GM04503 (cell line): ENCODE measurements around the gene RYR3.

Source experiments
- DNase-seq: peaks from one replicate; pipeline ENCODE4 v3.0.0-alpha.2; 2012; ENCODE audit warnings: low read depth

Gene RYR3

GRCh38 chr15:33649217-33649933 lies 338.6 kb downstream of the RYR3 start:
- no peak for DNase-seq

GRCh38 chr15:33654860-33655259 lies 344.1 kb downstream of the RYR3 start:
- no peak for DNase-seq

GRCh38 chr15:33655488-33655887 lies 344.7 kb downstream of the RYR3 start:
- no peak for DNase-seq

GRCh38 chr15:33656168-33656567 lies 345.4 kb downstream of the RYR3 start:
- no peak for DNase-seq

DNA sequence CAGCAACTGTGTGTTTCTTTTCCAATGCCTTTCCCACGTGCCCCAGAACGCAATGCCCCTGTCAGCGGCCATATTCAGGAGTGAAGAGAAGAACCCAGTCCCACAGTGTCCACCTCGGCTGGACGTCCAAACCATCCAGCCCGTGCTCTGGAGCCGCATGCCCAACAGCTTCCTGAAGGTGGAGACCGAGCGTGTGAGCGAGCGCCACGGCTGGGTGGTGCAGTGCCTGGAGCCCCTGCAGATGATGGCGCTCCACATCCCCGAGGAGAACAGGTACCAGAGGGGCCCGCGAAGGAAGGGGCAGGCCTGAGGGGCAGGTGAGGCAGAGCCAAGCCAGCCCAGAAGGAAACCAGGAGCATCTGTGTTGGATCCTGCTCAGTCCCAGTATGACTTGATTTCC lies 349.4 kb downstream of the RYR3 start:
- DNase-seq = no peak

- DNase-seq = no peak
These were observed 351.2 kb downstream of the RYR3 start for GRCh38 chr15:33662014-33662413.

GRCh38 chr15:33664947-33665346 lies 354.2 kb downstream of the RYR3 start:
- no peak for DNase-seq

DNA sequence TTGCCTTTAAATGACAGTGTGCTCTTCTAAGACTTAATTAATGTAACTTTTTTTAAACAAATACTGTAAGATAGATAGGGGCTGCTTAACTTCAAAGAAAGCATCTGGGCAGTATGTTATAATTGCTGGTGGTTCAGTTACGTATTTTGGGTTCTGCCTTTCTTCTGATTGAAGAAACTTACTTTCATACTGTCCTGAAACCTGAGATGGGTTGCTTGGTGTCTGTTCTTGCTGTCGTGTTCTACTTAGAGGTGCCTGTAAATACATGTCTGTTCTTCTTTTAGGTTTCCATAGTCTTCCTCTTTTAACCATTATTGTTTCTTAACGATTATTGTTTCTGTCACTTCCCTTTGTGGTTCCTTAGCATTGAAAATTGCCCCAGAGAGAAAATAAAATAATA lies 359.8 kb downstream of the RYR3 start:
- no peak for DNase-seq

DNA sequence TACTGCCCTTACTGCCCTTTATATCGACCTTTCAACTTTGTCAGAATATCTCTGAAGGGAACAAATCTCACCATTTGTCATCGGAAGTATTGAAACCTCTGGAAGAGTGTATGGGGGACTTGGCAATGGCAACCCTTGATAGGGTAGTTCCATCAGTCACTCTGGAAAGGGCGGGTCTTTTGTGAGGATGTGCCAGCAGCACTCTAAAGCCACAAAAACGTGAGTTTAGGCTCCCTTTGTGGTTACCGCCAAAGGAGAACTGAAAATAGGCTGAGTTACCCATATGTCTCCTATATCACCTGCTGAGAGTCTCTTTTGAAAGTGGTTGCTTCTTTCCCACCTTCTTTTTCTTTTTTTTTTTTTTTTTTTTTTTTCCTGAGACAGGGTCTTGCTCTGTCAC lies 360.7 kb downstream of the RYR3 start:
- no peak for DNase-seq

- DNase-seq = no peak
These were observed 364.5 kb downstream of the RYR3 start for GRCh38 chr15:33675246-33675645.

GRCh38 chr15:33677238-33677830 lies 366.6 kb downstream of the RYR3 start:
- no peak for DNase-seq

GRCh38 chr15:33678176-33678575 lies 367.4 kb downstream of the RYR3 start:
- no peak for DNase-seq

GRCh38 chr15:33678602-33679001 lies 367.8 kb downstream of the RYR3 start:
- no peak for DNase-seq

DNA sequence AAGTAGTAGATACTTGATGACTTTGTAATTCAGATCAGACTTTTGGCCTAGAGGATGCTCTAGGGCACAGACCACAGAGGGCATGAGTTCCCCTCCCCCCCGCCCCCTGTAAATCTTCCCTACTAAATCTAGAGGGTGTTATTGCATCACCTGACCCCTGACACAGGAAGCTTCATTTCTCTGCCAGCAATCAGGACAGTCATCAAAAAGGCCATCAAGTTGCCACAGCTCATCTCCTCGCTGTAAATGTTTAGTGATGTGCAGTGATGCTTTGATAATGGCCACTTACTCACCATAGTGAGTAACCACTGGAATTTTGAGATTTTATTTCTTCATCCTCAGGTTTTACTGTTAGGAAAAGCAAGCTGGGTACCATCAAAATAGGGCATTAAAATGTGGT lies 368.3 kb downstream of the RYR3 start:
- no peak for DNase-seq

GRCh38 chr15:33680336-33680735 lies 369.6 kb downstream of the RYR3 start:
- DNase-seq = no peak

GRCh38 chr15:33693166-33693800 lies 382.5 kb downstream of the RYR3 start:
- no peak for DNase-seq

GRCh38 chr15:33698126-33698525 lies 387.4 kb downstream of the RYR3 start:
- no peak for DNase-seq

DNA sequence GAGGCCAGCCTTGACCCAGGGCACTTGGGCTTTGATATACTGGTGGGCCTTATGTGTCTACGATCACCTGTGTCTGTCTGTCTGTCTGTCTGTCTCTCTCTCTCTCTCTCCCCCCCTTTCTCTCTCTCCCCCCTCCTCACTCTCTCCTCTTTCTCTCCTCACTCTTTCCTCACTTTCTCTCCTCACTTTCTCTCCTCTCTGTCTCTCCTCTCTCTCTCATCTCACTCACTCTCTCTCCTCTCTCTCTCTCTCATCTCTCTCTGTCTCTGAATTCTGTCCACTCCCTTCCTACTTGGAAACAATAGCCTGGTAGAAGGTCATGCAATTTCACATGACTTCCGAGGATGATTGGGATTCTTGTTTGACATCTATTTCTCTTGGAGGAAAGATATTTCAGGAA lies 388.4 kb downstream of the RYR3 start:
- no peak for DNase-seq

GRCh38 chr15:33699691-33700447 lies 389.1 kb downstream of the RYR3 start:
- DNase-seq = no peak

DNA sequence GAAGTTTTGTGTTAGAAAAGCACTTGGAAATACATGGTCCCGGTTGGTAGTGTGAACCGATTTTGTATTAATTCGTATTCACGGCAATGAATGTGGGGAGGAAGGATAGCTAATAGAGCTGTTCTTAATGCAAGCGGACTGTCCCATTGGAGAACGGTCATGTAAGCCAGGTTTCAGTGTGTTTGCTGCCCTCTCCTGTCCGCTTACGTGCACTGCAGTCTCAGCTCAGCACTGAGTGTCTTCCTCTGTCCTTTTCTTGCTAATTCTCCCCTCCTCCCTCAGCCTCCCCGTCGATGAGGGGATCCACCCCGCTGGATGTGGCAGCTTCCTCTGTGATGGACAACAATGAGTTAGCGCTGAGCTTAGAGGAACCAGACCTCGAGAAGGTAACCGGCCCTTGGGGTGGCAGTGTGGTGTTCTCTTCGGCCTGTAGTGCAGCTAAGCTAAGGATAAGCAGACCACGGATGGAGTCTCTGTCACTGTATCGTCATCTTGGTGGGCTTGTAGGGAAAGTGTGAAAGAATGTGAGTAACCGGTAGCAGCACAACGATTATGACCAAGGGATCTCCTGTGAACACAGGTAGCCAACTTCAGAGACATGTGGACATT lies 390.0 kb downstream of the RYR3 start:
- peak; percentile 14 for DNase-seq

DNA sequence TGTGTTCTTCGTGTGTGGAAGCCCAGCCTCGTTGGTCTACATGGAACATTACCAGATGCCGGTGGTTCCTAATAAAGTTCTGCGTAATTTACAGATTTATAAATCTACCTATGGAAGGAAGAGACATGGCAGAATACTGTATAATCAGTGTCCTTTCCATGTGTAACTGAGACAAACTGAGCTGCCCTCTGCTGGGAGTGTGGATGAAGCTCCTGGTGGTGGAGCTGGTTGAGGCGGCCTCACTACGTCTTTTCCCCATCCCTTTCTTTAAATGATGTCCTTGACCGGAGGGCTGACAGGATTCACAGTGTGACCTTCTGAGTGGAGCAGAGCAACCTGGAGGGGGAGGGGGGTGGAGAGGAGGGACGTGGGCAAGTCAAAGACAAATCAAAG lies 390.5 kb downstream of the RYR3 start:
- DNase-seq = no peak

DNA sequence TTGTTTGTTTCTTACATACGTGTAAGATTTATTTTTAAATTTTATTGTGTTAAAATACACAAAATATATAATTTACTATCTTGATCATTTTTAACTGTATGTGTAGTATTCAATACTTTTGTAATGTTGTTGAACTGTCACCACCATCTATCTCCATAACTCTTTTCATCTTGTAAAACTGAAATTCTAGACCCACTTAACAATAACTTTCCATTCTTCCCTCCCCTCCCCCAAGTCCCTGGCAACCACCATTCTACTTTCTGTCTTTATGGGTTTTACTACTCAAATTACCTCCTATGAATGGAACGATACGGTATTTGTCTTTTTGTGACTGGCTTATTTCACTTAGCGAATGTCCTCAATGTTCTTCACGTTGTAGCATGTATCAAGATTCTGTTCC lies 395.4 kb downstream of the RYR3 start:
- no peak for DNase-seq
